Measurements from ENCODE around the gene RAB8B.

RAB8B gene

DNA sequence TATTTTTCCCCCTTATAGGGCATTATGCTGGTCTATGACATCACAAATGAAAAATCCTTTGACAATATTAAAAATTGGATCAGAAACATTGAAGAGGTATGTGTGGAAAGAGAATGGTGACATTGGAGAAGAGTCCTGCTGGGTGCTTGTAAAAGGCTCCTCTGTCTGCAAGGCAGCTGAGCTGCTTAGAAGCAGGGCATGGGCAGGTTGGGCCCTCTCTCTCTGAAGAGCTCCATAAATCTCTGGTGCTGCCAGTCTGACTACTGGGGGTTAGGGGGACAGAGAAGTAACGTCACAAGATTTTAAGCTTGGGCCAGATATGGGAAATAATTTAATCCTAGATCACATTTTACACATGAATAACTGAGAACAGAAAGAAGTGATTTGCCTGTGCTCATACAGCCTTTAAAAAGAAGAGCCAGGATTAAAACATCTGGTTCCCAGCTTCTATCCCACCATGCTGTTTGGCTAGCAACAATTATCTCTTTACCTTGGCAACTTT lies 66.1 kb downstream of the RAB8B start:
- DNase-seq (ENCODE audit: low spot score) = no peak
- TF ChIP-seq CTCF (IDR thresholded peaks at IDR 0.05; ENCODE audit: borderline replicate concordance, control extremely low read depth, extremely low read depth, insufficient read depth, missing control alignments) = no peak
- in situ Hi-C loops (cut with MboI; ENCODE audit: low sequenced_read_pairs, unreplicated experiment) = no loop called here

GRCh38 chr15:63256433-63257274 lies 67.2 kb downstream of the RAB8B start:
- in situ Hi-C loops (cut with MboI; ENCODE audit: low sequenced_read_pairs, unreplicated experiment) = no loop called here
- no peak for TF ChIP-seq CTCF (IDR thresholded peaks at IDR 0.05; ENCODE audit: borderline replicate concordance, control extremely low read depth, extremely low read depth, insufficient read depth, missing control alignments)
- DNase-seq (ENCODE audit: low spot score) = no peak

DNA sequence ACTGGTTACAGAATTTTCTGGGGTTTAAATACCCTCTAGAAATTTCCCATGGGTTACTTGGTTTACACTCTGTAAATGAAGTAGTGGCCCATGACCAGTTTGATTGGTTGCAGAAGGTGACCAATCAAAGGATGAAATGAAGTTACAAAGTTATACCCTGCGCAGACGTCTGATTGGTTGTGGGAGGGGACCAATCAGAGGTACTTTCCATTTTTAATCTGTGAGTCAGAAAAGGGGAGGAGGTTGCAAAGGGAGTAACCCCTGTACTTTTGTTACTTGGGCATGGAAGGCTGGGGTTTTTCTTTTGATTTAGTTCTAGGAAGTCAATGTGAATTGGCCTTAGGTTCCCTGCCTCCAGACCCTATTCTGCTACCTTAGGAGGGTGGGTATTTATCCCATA lies 69.3 kb downstream of the RAB8B start:
- no peak for DNase-seq (ENCODE audit: low spot score)
- TF ChIP-seq CTCF (IDR thresholded peaks at IDR 0.05; ENCODE audit: borderline replicate concordance, control extremely low read depth, extremely low read depth, insufficient read depth, missing control alignments) = no peak
- in situ Hi-C loops (cut with MboI; ENCODE audit: low sequenced_read_pairs, unreplicated experiment) = no loop called here

GRCh38 chr15:63260791-63261190 lies 71.4 kb downstream of the RAB8B start:
- DNase-seq (ENCODE audit: low spot score) = no peak
- no peak for TF ChIP-seq CTCF (IDR thresholded peaks at IDR 0.05; ENCODE audit: borderline replicate concordance, control extremely low read depth, extremely low read depth, insufficient read depth, missing control alignments)
- in situ Hi-C loops (cut with MboI; ENCODE audit: low sequenced_read_pairs, unreplicated experiment) = no loop called here

- in situ Hi-C loops (cut with MboI; ENCODE audit: low sequenced_read_pairs, unreplicated experiment) = no loop called here
- no peak for TF ChIP-seq CTCF (IDR thresholded peaks at IDR 0.05; ENCODE audit: borderline replicate concordance, control extremely low read depth, extremely low read depth, insufficient read depth, missing control alignments)
Measured at GRCh38 chr15:63261311-63261710, 71.9 kb downstream of the RAB8B start.

GRCh38 chr15:63263519-63263918 lies 74.1 kb downstream of the RAB8B start:
- in situ Hi-C loops (cut with MboI; ENCODE audit: low sequenced_read_pairs, unreplicated experiment) = no loop called here
- TF ChIP-seq CTCF (IDR thresholded peaks at IDR 0.05; ENCODE audit: borderline replicate concordance, control extremely low read depth, extremely low read depth, insufficient read depth, missing control alignments) = no peak
- DNase-seq (ENCODE audit: low spot score) = no peak

More at GRCh38 chr15:63261311-63261710, 71.9 kb downstream of the RAB8B start:
- DNase-seq (ENCODE audit: low spot score) = no peak

Data from GM13976 (cell line).